ENCODE data around the gene PGAP1. TPM values are rescaled to one million over a fixed set of nuclear protein-coding genes. Genes with fewer than 3 reads are reported as not detected.

Gene PGAP1
- total and polyA plus RNA-seq, 9 of the 15 experiments (the other 6 are each of a cell fraction or from before 2014, with no cell fraction given): 0.08 to 0.73 (median 0.52) TPM

DNA sequence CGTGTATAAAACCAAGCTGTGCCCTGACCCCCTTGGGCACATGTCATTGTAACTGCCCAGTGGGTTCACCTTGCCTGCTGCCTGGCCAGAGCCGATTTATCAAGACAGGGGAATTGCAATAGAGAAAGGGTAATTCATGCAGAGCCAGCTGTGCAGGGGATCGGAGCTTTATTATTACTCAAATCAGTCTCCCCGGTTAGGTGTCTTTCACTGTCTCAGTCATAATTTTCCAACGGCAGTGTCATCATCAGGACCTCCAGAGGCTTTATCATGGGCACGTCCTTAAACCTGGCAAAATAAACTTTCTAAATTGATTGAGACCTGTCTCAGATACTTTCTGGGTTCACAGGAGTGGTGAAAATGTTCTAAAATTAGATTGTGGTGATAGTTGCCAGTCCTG, 29.6 kb upstream of the PGAP1 start (continued):
- TF ChIP-seq, protein P1, sequence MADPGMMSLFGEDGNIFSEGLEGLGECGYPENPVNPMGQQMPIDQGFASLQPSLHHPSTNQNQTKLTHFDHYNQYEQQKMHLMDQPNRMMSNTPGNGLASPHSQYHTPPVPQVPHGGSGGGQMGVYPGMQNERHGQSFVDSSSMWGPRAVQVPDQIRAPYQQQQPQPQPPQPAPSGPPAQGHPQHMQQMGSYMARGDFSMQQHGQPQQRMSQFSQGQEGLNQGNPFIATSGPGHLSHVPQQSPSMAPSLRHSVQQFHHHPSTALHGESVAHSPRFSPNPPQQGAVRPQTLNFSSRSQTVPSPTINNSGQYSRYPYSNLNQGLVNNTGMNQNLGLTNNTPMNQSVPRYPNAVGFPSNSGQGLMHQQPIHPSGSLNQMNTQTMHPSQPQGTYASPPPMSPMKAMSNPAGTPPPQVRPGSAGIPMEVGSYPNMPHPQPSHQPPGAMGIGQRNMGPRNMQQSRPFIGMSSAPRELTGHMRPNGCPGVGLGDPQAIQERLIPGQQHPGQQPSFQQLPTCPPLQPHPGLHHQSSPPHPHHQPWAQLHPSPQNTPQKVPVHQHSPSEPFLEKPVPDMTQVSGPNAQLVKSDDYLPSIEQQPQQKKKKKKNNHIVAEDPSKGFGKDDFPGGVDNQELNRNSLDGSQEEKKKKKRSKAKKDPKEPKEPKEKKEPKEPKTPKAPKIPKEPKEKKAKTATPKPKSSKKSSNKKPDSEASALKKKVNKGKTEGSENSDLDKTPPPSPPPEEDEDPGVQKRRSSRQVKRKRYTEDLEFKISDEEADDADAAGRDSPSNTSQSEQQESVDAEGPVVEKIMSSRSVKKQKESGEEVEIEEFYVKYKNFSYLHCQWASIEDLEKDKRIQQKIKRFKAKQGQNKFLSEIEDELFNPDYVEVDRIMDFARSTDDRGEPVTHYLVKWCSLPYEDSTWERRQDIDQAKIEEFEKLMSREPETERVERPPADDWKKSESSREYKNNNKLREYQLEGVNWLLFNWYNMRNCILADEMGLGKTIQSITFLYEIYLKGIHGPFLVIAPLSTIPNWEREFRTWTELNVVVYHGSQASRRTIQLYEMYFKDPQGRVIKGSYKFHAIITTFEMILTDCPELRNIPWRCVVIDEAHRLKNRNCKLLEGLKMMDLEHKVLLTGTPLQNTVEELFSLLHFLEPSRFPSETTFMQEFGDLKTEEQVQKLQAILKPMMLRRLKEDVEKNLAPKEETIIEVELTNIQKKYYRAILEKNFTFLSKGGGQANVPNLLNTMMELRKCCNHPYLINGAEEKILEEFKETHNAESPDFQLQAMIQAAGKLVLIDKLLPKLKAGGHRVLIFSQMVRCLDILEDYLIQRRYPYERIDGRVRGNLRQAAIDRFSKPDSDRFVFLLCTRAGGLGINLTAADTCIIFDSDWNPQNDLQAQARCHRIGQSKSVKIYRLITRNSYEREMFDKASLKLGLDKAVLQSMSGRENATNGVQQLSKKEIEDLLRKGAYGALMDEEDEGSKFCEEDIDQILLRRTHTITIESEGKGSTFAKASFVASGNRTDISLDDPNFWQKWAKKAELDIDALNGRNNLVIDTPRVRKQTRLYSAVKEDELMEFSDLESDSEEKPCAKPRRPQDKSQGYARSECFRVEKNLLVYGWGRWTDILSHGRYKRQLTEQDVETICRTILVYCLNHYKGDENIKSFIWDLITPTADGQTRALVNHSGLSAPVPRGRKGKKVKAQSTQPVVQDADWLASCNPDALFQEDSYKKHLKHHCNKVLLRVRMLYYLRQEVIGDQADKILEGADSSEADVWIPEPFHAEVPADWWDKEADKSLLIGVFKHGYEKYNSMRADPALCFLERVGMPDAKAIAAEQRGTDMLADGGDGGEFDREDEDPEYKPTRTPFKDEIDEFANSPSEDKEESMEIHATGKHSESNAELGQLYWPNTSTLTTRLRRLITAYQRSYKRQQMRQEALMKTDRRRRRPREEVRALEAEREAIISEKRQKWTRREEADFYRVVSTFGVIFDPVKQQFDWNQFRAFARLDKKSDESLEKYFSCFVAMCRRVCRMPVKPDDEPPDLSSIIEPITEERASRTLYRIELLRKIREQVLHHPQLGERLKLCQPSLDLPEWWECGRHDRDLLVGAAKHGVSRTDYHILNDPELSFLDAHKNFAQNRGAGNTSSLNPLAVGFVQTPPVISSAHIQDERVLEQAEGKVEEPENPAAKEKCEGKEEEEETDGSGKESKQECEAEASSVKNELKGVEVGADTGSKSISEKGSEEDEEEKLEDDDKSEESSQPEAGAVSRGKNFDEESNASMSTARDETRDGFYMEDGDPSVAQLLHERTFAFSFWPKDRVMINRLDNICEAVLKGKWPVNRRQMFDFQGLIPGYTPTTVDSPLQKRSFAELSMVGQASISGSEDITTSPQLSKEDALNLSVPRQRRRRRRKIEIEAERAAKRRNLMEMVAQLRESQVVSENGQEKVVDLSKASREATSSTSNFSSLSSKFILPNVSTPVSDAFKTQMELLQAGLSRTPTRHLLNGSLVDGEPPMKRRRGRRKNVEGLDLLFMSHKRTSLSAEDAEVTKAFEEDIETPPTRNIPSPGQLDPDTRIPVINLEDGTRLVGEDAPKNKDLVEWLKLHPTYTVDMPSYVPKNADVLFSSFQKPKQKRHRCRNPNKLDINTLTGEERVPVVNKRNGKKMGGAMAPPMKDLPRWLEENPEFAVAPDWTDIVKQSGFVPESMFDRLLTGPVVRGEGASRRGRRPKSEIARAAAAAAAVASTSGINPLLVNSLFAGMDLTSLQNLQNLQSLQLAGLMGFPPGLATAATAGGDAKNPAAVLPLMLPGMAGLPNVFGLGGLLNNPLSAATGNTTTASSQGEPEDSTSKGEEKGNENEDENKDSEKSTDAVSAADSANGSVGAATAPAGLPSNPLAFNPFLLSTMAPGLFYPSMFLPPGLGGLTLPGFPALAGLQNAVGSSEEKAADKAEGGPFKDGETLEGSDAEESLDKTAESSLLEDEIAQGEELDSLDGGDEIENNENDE (IDR thresholded peaks at IDR 0.05; ENCODE audit: low read depth, low read length): no peak
- TF ChIP-seq NR2F6 (CRISPR knock-in tag; IDR thresholded peaks at IDR 0.05) (no peak), POLR2A (conservative IDR thresholded peaks at IDR 0.05) (no peak), FOXA3 (CRISPR knock-in tag; conservative IDR thresholded peaks at IDR 0.05 in 1 of 2, IDR thresholded peaks at IDR 0.05 in 1 of 2) (no peak), ZNF431 (CRISPR knock-in tag; IDR thresholded peaks at IDR 0.05) (no peak), ZNF76 (CRISPR knock-in tag; IDR thresholded peaks at IDR 0.05; ENCODE audit: borderline replicate concordance) (no peak), HIVEP1 (CRISPR knock-in tag; IDR thresholded peaks at IDR 0.05) (no peak), SMARCC2 (IDR thresholded peaks at IDR 0.05; ENCODE audit: low read depth) (no peak), ZNF217 (CRISPR knock-in tag; IDR thresholded peaks at IDR 0.05) (no peak)
